K562 (cell line): Measurements from ENCODE around the gene SP6. TPM values are rescaled to one million over a fixed set of nuclear protein-coding genes. Genes with fewer than 3 reads are reported as not detected.

Experiments used
- CBFA2T3 ChIP-seq: fragments of 450-650 bp; IDR thresholded peaks from 2 replicates; pipeline ENCODE4 v1.6.1; 2017
- CBX3 ChIP-seq, 2 experiments: IDR thresholded peaks; 1 replicate in 1 of 2; 2 replicates in 1 of 2; pipeline ENCODE4 v1.6.1; 2012; ENCODE audit warnings: inconsistent platforms in 2 of 2, low read length in 2 of 2, borderline replicate concordance in 1 of 2, control low read depth in 1 of 2
- CHAMP1 ChIP-seq: fragments of 450-650 bp; IDR thresholded peaks from 2 replicates; pipeline ENCODE4 v1.6.1; 2016; ENCODE audit warnings: mild to moderate bottlenecking
- DPF2 ChIP-seq: fragments of 450-650 bp; IDR thresholded peaks from 2 replicates; pipeline ENCODE4 v1.6.1; 2016
- FOSL1 ChIP-seq: fragments of 200-800 bp; sonication (Bioruptor generic); conservative IDR thresholded peaks from 2 replicates; pipeline ENCODE4 v1.6.1; 2016; ENCODE audit warnings: missing genetic modification characterization, missing compliant biosample characterization
- HDAC6 ChIP-seq: IDR thresholded peaks from 2 replicates; pipeline ENCODE4 v1.6.1; 2012; ENCODE audit warnings: low read depth, mild to moderate bottlenecking, control low read depth, inconsistent platforms, low read length, moderate library complexity
- HDAC8 ChIP-seq: fragments of 450-650 bp; IDR thresholded peaks from 2 replicates; pipeline ENCODE4 v1.6.1; 2016; ENCODE audit warnings: mild to moderate bottlenecking, missing genetic modification characterization, moderate library complexity, missing compliant biosample characterization
- HNRNPUL1 ChIP-seq: fragments of 200-400 bp; formaldehyde crosslinking; IDR thresholded peaks from 2 replicates; pipeline ENCODE4 v1.6.1; 2017; ENCODE audit warnings: low read length
- ILF3 ChIP-seq: fragments of 450-650 bp; IDR thresholded peaks from 2 replicates; pipeline ENCODE4 v1.6.1; 2018; ENCODE audit warnings: antibody characterized with exemption, mild to moderate bottlenecking, moderate library complexity, borderline replicate concordance
- SMAD1 ChIP-seq: fragments of 150-350 bp; IDR thresholded peaks from 2 replicates; pipeline ENCODE4 v1.6.1; 2014; ENCODE audit warnings: low read length, low read depth; ENCODE audit not compliant: partially characterized antibody
- SMARCA5 ChIP-seq: fragments of 450-650 bp; IDR thresholded peaks from 2 replicates; pipeline ENCODE4 v1.6.1; 2016
- TRIM28 ChIP-seq: fragments of 450-650 bp; IDR thresholded peaks from 2 replicates; pipeline ENCODE4 v1.6.1; 2017
- YBX1 ChIP-seq: fragments of 450-650 bp; IDR thresholded peaks from 2 replicates; pipeline ENCODE4 v1.7.1; 2016; ENCODE audit warnings: mild to moderate bottlenecking
- polyA plus RNA-seq, 8 experiments: library from polyadenylated mRNA; depleted of rRNA in 4 of 8; stranded (reverse) in 5 of 8; unstranded in 3 of 8; fragments of >200 nt; fragmentation: Nextera tagmentation in 2 of 8; fragmentation: Illumina TruSeq in 1 of 8; extraction: Ambion mirVana in 2 of 8; extraction: Trizol in 1 of 8; gene quantifications; 2 replicates each; pipeline versions ENCODE4 v1.2.1 to v1.2.3, GENCODE V29; 2011 to 2014; ENCODE audit warnings: inconsistent platforms in 1 of 8, missing spikeins in 1 of 8
- total RNA-seq, 7 experiments: library from RNA; depleted of rRNA in 6 of 7; stranded (reverse); fragments of >200 nt in 6 of 7; fragmentation: Illumina TruSeq in 2 of 7; extraction: Trizol in 2 of 7; gene quantifications; 2 replicates each; pipeline versions ENCODE4 v1.2.1 to v1.2.3, GENCODE V29; 2011 to 2021; ENCODE audit warnings: low replicate concordance in 1 of 7
- TF ChIP-seq, protein P1 (sequence below): sonication (generic); formaldehyde crosslinking; IDR thresholded peaks from 2 replicates; pipeline ENCODE4 v1.9.0; 2022; ENCODE audit warnings: mild to moderate bottlenecking, missing genetic modification reagents
- TF ChIP-seq, protein P2 (sequence below): sonication (generic); formaldehyde crosslinking; IDR thresholded peaks from 2 replicates; pipeline ENCODE4 v1.8.0; 2022; ENCODE audit warnings: missing genetic modification reagents, mild to moderate bottlenecking, moderate library complexity, borderline replicate concordance
- TF ChIP-seq, protein P3 (sequence below): fragments of 200-800 bp; sonication (Bioruptor generic); IDR thresholded peaks from 2 replicates; pipeline ENCODE4 v1.6.1; 2017; ENCODE audit warnings: missing genetic modification characterization, missing compliant biosample characterization

Gene SP6
- total and polyA plus RNA-seq, 9 of the 15 experiments (the other 6 are each of a cell fraction or from before 2014, with no cell fraction given), result 0.11 to 7.9 (median 2.2) TPM

- peak; percentile 93 for TF ChIP-seq FOSL1
- no peak for TF ChIP-seq SMAD1
- TF ChIP-seq DPF2, result 0 out of 2 replicates have a peak, but pooled peaks have one; percentile 29
- peak; percentile 64; the same call in 1 of the 2 replicates for TF ChIP-seq TRIM28
- TF ChIP-seq, protein P1, sequence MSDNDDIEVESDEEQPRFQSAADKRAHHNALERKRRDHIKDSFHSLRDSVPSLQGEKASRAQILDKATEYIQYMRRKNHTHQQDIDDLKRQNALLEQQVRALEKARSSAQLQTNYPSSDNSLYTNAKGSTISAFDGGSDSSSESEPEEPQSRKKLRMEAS (CRISPR knock-in tag), result peak; percentile 26; the same call in 1 of the 2 replicates
- TF ChIP-seq, protein P2, sequence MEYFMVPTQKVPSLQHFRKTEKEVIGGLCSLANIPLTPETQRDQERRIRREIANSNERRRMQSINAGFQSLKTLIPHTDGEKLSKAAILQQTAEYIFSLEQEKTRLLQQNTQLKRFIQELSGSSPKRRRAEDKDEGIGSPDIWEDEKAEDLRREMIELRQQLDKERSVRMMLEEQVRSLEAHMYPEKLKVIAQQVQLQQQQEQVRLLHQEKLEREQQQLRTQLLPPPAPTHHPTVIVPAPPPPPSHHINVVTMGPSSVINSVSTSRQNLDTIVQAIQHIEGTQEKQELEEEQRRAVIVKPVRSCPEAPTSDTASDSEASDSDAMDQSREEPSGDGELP (CRISPR knock-in tag), result peak; percentile 71
- no peak for TF ChIP-seq CBFA2T3
- no peak for TF ChIP-seq HDAC6
- no peak for TF ChIP-seq HNRNPUL1
- TF ChIP-seq YBX1, result no peak
- TF ChIP-seq ILF3, result no peak
- no peak for TF ChIP-seq CHAMP1
- TF ChIP-seq CBX3 (IDR thresholded peaks at IDR 0.05; ENCODE audit: borderline replicate concordance in 1 of 2, low read length in 2 of 2), result no peak
- TF ChIP-seq, protein P3, sequence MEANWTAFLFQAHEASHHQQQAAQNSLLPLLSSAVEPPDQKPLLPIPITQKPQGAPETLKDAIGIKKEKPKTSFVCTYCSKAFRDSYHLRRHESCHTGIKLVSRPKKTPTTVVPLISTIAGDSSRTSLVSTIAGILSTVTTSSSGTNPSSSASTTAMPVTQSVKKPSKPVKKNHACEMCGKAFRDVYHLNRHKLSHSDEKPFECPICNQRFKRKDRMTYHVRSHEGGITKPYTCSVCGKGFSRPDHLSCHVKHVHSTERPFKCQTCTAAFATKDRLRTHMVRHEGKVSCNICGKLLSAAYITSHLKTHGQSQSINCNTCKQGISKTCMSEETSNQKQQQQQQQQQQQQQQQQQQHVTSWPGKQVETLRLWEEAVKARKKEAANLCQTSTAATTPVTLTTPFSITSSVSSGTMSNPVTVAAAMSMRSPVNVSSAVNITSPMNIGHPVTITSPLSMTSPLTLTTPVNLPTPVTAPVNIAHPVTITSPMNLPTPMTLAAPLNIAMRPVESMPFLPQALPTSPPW, result no peak
- no peak for TF ChIP-seq HDAC8 (tag)
- no peak for TF ChIP-seq SMARCA5
Measured at GRCh38 chr17:47862621-47863440, 11.9 kb upstream of the SP6 start (continued).
